Uterus (tissue), 4 donors: ENCODE measurements around the gene BPIFA1. TPM values are rescaled to one million over a fixed set of nuclear protein-coding genes. Genes with fewer than 3 reads are reported as not detected.

Experiments used
- DNase-seq, 2 donors: peaks; one replicate each; pipeline ENCODE4 v3.0.0-alpha.2; 2019 to 2020
- H3K27ac ChIP-seq, 2 donors: fragments of 200-600 bp; sonication (generic); 1 replicate in 1 of 2; 2 replicates in 1 of 2; pipeline ENCODE4 v1.5.1; 2016 to 2018
- H3K27me3 ChIP-seq, 2 donors: fragments of 200-600 bp; sonication (generic); one replicate each; pipeline ENCODE4 v1.5.1; 2018 to 2019; ENCODE audit warnings: control low read depth in 1 of 2
- H3K36me3 ChIP-seq, 2 donors: fragments of 200-600 bp; sonication (generic); one replicate each; pipeline ENCODE4 v1.5.1; 2019; ENCODE audit warnings: control low read depth in 1 of 2
- H3K4me1 ChIP-seq, 2 donors: fragments of 200-600 bp; sonication (generic); one replicate each; pipeline ENCODE4 v1.5.1; 2018 to 2019; ENCODE audit warnings: control low read depth in 1 of 2
- H3K4me3 ChIP-seq, 2 donors: fragments of 200-600 bp; sonication (generic); 1 replicate in 1 of 2; 2 replicates in 1 of 2; pipeline ENCODE4 v1.5.1; 2018 to 2019; ENCODE audit warnings: mild to moderate bottlenecking in 1 of 2
- H3K9me3 ChIP-seq, 2 donors: fragments of 200-600 bp; sonication (generic); one replicate each; pipeline ENCODE4 v1.5.1; 2019; ENCODE audit warnings: control low read depth in 1 of 2
- POLR2A ChIP-seq, 2 donors: fragments of 450-650 bp; IDR thresholded peaks; one replicate each; pipeline ENCODE4 v1.6.1; 2016; ENCODE audit warnings: antibody characterized with exemption in 2 of 2, mild to moderate bottlenecking in 1 of 2, moderate library complexity in 1 of 2
- intact Hi-C: fragments of 100-400 bp; cut with DNase I; formaldehyde crosslinking; loops from one replicate; pipeline ENCODE4 v1.15.1; 2023; ENCODE audit warnings: low total_unique reads
- total RNA-seq, 4 donors: library from RNA; depleted of rRNA in 3 of 4; stranded (reverse); fragments of >200 nt in 3 of 4; gene quantifications; one replicate each; pipeline versions ENCODE4 v1.1.0 to v1.2.4, GENCODE V29; 2014 to 2023
- TF ChIP-seq, protein P1 (sequence below), 4 experiments: fragments of 200-600 bp in 2 of 4; fragments of 450-650 bp in 2 of 4; sonication (generic) in 2 of 4; IDR thresholded peaks; one replicate each; pipeline ENCODE4 v1.5.1; 2016 to 2019; ENCODE audit warnings: antibody characterized with exemption in 4 of 4, mild to moderate bottlenecking in 2 of 4, moderate library complexity in 1 of 4
- donor health status: DM: yes; HTN: yes; CAD: no.

BPIFA1 gene
- total RNA-seq, 4 donors from 2014 or later: not detected

- no peak for TF ChIP-seq POLR2A (IDR thresholded peaks at IDR 0.05)
- TF ChIP-seq, protein P1, sequence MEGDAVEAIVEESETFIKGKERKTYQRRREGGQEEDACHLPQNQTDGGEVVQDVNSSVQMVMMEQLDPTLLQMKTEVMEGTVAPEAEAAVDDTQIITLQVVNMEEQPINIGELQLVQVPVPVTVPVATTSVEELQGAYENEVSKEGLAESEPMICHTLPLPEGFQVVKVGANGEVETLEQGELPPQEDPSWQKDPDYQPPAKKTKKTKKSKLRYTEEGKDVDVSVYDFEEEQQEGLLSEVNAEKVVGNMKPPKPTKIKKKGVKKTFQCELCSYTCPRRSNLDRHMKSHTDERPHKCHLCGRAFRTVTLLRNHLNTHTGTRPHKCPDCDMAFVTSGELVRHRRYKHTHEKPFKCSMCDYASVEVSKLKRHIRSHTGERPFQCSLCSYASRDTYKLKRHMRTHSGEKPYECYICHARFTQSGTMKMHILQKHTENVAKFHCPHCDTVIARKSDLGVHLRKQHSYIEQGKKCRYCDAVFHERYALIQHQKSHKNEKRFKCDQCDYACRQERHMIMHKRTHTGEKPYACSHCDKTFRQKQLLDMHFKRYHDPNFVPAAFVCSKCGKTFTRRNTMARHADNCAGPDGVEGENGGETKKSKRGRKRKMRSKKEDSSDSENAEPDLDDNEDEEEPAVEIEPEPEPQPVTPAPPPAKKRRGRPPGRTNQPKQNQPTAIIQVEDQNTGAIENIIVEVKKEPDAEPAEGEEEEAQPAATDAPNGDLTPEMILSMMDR (IDR thresholded peaks at IDR 0.05): no peak
- Histone ChIP-seq H3K36me3 (no peaks in the 10 kb centered on the region), H3K27ac (no peak overlapping the region), H3K4me3 (no peak overlapping the region), H3K4me1 (no peaks in the 10 kb centered on the region), H3K27me3 (no peaks in the 10 kb centered on the region), H3K9me3 (no peaks in the 10 kb centered on the region)
- intact Hi-C loops: no loop called here
- DNase-seq: no peak
Measured at GRCh38 chr20:33284284-33284683, 48.5 kb downstream of the BPIFA1 start.

- H3K27me3 ChIP-seq: no peaks in the 10 kb centered on the region
Measured at GRCh38 chr20:33284937-33285336, 49.1 kb downstream of the BPIFA1 start.

GRCh38 chr20:33285861-33286495, 50.2 kb downstream of the BPIFA1 start:
- Histone ChIP-seq H3K4me3 (no peak overlapping the region), H3K36me3 (no peaks in the 10 kb centered on the region), H3K27me3 (no peaks in the 10 kb centered on the region), H3K27ac (no peak overlapping the region), H3K4me1 (no peaks in the 10 kb centered on the region), H3K9me3 (no peaks in the 10 kb centered on the region)
- DNase-seq: no peak
- intact Hi-C loops: no loop called here
- TF ChIP-seq, protein P1 (IDR thresholded peaks at IDR 0.05): no peak
- TF ChIP-seq POLR2A (IDR thresholded peaks at IDR 0.05): no peak

More at GRCh38 chr20:33284937-33285336, 49.1 kb downstream of the BPIFA1 start:
- Histone ChIP-seq H3K36me3 (no peaks in the 10 kb centered on the region), H3K4me1 (no peaks in the 10 kb centered on the region), H3K27ac (no peak overlapping the region), H3K4me3 (no peak overlapping the region), H3K9me3 (no peaks in the 10 kb centered on the region)
- TF ChIP-seq, protein P1 (IDR thresholded peaks at IDR 0.05): no peak
- no peak for TF ChIP-seq POLR2A (IDR thresholded peaks at IDR 0.05)
- DNase-seq: no peak
- intact Hi-C loops: no loop called here

DNA sequence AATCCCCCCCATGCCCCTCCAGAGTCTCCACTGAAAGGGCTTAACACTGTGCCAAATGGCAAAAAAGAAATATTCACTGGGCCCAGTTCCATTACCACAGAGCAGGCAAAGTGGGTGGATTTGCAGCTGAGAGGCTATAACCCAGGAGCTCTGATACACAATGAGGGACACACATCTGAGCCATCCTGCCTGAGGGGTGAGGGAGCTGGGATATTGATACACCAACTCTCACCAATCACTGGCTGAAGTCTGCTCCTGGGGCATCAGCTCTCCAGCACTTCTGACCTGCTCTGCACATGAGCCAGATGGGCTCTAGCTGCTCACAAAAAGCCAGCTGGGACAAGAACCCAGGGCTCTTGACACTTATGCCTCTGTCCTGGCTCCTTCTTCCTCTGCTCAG, 52.1 kb downstream of the BPIFA1 start:
- Histone ChIP-seq H3K36me3 (no peaks in the 10 kb centered on the region), H3K4me1 (no peaks in the 10 kb centered on the region), H3K27ac (no peak overlapping the region), H3K27me3 (peaks cover 0 to 4% of the 10 kb centered on the region in 2 donors), H3K4me3 (no peak overlapping the region), H3K9me3 (no peaks in the 10 kb centered on the region)
- intact Hi-C loops: no loop called here
- DNase-seq: no peak
- TF ChIP-seq, protein P1 (IDR thresholded peaks at IDR 0.05): no peak
- no peak for TF ChIP-seq POLR2A (IDR thresholded peaks at IDR 0.05)

DNA sequence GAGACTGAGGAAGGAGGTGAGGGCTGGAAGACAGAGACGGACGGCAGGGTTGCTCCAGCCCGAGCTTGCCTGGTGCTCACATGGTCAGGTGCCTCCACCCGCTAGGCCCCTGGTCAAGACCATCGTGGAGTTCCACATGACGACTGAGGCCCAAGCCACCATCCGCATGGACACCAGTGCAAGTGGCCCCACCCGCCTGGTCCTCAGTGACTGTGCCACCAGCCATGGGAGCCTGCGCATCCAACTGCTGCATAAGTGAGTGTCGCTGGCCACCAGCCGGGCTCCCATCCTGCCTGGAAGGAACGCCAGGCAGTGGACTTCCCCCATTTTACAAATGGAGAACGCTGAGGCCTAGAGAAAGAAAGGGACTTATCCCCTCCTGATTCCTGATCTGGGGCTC, 55.1 kb downstream of the BPIFA1 start:
- no peak for TF ChIP-seq POLR2A (IDR thresholded peaks at IDR 0.05)
- TF ChIP-seq, protein P1 (IDR thresholded peaks at IDR 0.05): no peak
- intact Hi-C loops: no loop called here
- Histone ChIP-seq H3K27me3 (peaks cover 0 to 6% of the 10 kb centered on the region in 2 donors), H3K4me1 (no peaks in the 10 kb centered on the region), H3K36me3 (no peaks in the 10 kb centered on the region), H3K27ac (no peak overlapping the region), H3K4me3 (no peak overlapping the region), H3K9me3 (no peaks in the 10 kb centered on the region)
- no peak for DNase-seq
